ENCODE data around the gene PALLD.

The PALLD gene

DNA sequence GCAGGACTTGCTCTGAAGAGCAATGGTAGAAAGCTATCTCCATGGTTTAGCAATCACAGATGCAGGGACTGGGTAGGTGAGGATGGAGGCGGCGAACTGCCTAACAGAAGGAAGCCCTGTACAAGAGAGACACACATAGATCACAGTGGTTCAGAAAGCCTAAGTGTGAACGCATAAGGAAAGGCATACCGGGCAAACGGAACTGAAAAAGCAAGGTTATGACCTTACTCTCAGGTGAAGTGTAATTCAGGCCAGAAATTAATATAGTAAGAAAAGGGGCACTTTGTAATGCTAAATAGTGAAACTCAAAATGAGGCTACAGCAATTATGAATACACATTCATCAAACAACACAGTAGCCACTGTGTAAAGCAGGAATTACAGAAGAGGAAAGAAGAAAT lies 126.6 kb downstream of the PALLD start:
- no peak for DNase-seq

DNA sequence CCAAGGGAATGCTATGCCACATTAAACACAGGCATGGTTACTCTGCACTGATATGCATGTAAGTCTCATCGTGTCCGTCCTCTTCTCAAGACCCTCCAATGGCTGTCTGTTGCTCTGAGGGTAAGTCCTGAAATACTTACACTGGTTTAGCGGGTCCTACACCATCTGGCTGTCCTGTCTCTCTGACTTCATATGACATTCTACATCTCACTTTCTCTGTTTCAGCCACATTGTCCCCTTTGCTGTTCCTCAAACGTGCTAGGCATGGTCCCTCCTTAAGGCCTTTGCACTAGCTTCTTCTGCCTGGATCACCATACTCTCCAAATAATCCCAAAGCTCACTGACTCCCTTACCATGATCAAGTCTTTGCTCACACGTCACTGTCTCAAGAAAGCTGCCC lies 131.4 kb downstream of the PALLD start:
- no peak for DNase-seq

DNA sequence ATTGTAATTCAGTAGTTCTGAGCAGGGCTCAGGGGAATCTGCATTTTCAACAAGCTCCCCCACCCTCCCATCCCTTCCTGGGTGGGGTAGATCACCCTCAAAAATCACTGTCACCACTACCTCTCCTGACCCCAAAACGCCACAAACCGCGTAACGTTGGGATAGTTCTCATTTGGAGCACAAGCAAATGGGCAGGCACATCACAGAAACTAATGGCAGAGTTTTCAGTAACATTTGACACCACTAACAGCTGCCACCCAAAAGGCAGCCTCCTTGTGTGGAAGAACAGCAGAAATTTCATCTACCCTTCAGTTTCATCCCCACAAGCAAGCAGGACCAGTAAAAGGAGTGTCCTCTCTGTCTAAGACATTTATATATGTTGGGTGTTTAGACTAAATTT lies 132.7 kb downstream of the PALLD start:
- DNase-seq, result no peak

DNA sequence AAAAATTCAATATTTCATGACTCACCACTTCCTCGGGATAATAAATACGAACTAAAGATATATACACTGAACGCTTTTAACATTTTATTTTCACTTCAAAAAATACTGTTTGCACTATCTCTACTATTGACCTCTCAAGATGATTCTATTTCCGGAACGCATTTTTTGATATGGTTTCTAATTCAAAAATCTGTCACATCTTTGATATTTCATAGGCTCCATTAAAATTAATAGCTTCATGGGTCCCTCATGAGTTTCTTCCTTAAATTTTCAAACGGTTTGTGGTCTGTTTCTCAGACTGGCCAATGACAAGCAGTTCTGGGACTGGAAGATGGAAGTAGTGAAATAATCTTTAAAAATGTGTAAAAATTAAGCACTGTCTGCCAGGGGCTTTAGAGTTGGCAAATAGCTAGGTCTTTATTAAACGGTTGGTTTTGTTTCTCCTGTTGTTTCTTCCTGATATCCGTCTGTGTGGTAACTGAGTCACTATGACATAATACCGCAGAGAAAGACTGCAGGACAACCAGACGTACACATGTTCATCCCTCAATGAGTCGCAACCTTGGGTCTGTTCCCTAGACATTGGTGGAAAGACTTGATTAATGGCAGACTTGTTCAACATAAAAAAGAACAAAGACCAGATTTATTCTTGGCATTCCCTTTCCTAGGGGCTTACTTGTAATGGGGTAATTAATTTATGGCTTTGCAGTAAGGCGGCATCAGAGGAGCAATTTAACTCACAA lies 133.8 kb downstream of the PALLD start:
- DNase-seq, result no peak

DNA sequence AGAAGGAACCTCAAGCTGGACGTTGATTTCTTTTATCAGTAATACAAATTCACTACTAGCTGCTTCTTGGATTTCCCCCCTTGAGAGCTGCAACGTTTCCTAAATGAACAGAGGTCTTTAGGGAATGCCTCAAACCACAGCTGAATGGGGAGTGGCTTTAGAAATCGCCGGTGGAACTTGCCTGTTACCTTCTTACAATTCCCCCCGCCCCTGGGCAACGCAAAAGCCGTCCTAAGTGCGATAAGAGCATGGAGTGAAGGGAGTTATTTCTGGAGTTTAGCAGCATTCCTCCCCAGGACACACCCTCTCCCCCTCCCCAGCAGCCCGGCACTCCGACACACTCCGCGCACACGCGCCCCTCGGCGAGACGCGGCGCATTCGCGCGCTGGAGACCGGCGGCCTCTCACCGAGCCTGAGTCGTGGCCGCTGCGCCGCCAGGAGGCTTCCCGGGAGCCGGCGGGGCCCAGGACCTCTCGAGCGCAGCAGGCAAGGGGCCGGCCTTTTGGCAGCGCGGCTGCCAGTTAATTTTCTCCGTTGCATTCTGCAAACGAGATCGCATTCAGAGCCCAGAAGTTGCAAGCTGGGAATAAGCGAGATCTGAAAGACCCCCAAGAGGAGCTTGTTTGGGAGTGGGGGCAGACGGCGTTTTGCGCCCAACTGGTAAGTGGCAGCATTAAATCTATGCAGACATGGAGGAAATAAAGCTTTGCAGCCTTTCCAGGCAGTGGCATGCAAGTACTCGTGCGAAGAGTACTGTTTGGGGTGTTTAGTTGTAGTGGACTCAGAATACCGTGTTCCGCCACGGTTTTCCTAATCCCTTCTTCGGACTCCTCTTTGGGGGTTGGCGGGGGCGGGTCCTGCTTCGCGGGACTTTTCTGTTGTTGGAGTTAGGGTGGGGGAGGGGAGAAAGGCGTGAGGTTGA lies 134.7 kb downstream of the PALLD start:
- DNase-seq, result no peak

DNA sequence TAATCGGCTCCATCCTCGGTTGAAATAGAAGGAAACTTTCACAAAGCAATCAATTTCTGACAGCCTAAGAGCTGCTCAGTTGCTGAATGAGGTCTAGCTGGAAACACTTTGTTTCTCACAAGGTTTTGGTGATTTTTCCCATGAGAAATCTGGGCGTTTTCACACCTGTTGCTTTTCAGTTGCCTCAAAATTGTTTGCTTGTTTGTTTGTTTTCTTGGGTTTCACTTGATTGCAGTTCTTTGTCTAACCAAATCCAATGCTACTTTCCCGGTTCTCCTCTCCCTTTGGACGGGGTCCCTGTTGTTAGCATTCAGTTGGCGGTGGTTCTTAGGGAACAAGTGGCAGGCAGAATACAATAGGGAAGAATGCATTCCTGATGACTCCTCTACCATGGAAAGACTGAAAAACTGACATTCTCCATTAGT lies 135.5 kb downstream of the PALLD start:
- no peak for DNase-seq

DNA sequence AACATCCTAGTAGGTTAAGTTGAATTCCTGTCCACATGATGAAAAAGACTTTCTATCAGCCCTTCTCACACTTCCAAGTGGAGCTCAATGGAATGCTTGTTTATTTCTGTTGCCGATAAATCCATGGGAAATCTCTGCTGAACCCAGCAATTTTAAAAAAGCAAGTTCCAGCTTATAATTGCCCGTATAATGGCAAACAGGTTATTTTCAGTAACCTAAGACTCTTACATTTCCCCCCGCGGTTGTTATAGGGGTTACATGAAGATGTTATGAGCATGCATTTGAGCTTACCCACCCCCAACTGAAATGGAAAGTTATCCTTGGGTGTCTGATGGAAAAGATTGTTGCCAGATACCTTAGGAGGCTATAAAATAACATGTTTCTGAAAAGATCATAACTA lies 136.2 kb downstream of the PALLD start:
- DNase-seq, result no peak

DNA sequence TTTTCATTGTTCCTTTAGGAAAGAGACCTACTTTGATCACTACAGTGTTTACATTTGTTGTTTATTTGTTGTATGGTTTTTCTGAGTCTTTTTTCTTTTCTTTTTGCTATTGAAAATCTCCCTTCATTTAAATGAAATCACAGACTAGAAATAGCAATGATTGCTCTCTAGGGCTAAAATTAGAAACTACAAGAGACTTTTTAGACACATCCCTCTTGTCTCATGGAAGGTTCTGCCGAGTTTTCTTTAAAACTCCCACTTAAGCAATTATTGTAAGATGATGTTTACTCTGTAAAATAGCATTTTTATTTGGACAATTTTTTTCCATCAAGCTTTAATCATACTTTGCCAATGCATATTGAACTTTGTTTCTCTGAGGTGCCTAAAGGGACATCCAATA lies 136.6 kb downstream of the PALLD start:
- DNase-seq, result no peak

DNA sequence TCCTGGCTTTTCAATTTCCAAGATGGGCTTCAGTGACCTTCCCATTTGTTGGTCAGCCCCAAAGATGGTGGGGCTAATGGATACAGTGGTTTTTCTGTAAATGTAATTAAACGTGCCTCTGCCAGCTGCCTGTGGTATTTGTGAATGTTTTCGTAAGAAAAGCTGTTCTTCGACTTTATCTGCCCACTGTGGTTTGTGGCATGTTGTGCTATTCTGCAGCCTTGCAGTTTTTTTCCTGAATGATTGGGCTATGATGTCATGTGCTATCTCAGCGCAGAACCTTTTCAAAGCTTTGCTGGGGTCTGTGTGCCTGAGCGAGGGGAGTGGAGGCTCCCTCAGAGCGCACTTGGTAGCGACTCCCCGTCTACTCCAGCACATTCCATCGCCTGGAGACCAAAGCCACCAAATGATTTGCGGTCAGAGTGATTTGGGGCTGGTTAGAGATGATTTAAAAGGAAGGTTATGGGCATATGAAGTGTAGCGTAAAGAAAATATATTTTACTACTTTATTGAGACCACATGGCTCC lies 137.5 kb downstream of the PALLD start:
- DNase-seq, result no peak

DNA sequence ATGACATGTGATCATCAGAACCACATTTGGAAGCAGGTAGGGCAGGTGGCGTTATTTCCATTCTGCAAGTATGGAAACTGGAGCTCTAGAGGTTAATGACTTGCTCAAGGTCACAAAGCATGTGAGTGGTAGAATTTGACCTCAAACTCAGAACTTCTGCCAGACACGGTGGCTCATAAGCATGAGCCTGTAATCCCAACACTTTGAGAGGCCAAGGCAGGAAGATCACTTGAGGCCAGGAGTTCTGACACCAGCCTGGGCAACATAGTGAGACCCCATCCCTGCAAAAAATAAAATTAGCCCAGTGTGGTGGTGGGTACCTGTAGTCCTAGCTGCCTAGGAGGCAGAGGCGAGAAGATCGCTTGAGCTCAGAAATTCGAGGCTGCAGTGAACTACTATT lies 139.2 kb downstream of the PALLD start:
- no peak for DNase-seq

DNA sequence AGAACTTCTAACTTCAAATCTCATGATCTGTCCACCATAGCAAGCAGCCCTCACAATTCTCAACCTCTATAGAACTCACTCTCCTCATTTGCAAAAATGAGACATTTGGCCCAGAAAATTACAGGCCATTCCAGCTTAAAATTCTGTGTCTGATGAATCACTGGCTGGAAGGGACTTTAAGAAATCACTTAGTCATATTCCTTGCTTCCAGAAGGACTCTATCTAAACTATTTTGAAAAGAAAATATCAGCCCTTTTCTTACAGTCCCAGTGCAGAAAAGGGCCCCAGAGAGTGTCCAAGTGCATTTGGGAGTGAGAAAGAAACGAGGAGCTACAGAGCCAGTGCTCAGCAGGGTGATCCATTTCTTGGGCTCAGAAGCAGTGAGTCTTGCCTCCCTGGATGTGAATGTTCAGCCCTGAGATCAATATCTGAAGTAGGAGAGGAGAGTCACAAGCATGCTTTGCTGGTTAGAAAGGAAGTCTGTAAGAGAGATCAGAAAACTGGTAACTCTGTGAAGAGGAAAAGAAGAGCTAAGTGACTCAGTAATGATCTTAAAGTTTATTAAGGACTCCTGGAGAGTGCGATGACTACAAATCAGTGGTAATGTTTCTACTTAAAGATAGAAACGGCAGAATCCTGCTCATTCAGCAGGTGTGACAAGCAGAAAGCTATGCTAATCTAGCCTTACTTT lies 139.8 kb downstream of the PALLD start:
- DNase-seq, result no peak

DNA sequence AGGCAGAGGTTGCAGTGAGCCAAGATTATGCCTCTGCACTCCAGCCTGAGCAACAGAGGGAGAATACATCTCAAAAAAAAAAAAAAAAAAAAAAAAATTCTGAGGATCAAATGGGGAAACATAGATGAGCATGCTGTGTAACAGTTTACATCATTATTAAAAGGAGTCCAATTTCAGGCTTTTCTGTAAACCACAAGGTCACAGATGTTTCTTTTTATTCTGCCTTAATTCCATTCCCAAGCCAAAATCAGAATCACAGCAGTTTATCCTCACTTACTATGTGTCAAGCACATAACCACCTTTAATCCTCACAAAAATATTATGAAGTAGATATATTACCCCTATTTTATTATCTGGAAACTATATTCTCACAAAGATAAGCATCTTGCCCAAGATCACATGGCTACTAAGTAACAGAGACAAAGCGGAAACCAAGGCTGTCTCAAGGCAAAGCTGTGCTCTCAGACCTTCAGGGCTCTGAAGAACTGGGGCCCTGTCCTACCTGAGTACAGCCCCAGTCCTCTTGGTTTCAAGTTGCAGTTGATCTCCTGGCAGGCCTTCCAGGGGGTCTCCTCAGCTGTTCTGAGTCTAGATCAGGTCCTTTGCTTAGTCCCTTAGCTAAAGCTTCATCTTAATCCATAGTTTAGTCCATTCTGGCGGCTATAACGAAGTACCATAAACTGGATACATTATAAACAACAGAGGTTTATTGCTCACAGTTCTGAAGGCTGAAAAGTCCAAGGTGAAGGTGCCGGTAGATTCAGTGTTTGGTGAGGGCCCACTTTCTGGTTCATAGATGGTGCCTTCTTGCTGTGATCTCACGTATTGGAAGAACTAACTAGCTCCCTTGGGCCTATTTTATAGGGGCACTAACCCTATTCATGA lies 141.3 kb downstream of the PALLD start:
- no peak for DNase-seq

DNA sequence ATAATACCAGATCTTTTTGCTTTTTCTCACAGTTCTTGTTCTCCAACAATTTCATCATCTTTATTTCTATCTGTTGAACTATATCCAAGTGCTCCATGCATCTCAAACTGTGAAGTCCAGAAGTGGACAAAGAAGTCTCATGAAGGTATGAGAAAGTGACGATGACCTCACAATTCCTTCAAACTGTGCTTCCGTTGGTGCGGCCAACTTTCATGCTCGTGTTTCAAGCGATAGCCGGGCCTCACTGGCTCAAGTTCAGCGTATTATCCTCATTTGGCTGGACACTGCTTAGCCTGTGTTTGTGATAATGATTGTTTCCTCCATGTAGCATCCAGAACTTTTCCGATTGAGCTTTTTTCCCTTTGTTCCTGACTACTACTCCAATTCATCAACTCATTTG lies 143.1 kb downstream of the PALLD start:
- DNase-seq, result no peak

DNA sequence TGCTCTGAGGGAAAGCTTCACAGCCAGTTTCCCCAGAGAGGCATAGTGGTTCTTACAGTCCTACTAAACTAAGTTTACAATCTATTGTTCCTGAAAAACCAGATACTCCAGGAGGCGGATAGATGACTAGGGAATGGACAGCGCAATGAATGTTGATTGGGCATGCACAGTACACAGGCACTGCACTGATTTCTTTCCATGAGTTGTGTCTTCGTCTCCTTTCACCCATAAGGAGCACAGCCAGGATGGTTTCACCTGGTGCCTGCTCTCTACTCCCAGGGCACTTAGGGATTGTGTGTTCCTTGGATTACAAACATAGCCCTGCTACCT lies 144.9 kb downstream of the PALLD start:
- no peak for DNase-seq

DNA sequence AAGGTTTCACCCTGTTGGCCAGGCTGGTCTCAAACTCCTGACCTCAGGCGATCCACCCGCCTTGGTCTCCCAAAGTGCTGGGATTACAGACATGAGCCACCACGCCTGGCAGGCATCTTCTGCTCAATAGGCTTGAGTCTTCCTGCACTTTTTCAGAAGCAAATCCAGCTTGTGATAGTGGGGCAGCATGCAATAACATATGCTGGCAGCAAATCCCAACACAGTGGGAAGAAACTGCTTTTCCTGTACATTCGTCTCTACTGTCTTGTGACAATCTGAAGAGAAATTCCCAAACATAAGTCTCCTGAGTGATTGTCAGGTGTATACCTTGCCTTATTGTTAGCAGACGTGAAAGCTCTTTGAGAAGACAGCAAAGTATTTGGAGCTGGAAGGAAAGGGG lies 145.7 kb downstream of the PALLD start:
- DNase-seq, result no peak

DNA sequence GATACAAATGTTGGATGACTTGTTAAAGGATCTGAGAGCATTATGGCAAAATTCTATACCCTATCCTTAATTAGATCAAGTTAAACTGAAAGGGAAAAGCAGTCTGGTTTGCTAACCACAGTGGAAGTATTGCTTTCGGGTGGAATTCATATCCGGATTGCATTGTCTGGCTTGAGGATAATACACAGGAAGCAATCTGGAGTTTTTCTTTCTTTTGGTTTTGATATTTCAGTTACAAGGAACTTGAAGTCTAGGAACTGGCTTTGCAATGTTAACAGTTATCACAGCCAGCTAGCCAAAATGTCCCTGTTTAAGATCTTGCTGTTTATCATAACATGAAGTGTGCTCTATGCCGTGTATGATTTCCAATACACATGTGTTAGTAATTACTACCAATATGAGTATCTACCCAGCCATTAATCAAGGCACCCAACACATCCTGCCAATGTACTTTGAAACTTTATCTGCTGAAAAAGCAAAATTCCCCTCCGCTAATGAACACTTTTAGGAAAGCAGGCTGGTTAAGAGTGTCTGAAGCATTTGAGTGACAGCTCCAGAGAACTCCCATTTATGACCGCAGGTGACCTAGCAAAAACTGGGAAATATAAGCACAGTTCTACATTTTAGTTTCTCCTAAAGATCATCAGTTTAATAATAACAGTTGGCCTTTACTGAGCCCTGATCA lies 146.4 kb downstream of the PALLD start:
- DNase-seq, result no peak

DNA sequence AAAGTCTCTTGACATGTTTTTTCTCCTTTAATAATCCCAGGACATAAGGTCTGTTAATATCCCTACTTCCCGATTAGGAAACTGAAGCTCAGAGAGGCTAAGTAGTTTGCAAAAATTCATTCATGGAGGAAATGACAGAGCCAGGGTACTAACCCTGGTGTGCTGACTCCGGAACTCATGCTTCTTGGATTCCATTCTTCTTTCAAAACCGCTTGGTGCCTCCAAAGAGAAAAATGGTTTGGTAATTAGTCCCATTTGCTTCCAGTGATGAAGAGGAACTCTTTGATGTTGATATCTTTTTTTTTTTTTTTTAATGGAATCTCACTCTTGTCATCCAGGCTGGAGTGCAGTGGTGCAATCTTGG lies 146.9 kb downstream of the PALLD start:
- no peak for DNase-seq

DNA sequence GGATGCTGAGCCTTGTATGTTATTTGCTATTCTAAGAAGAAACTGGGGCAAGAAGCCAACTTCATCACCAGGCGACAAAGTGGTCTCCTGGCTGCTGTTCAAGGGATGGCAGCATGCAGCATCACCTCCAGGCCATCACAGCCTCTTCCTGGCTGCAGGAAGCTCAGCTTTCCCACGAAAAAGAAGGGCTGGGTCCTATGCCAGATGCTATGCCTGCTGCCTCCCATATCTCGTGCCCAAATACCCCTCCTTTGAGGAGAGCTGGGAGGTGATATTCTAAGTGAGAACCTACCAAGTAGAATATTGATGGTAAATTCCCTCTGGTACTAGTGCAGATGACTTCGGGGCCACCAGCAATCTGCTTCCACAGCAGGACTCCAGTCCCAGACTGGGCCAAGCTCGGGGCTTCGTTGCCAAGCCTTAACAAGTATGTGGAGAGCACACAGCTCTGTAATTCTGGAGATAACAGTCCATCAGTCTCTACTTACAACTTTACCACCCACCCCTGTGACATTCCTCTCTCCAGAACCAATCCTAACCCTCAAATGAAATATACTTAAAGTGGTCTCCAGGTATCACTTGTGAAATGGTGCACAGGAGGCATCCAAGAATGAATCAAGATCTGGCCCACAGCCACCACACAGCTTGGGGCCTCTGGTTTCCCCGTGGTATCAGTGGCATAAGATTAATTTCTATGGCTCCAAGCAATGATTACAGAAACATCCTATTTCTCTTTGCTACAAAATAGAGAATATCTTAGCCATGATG lies 149.3 kb downstream of the PALLD start:
- no peak for DNase-seq

DNA sequence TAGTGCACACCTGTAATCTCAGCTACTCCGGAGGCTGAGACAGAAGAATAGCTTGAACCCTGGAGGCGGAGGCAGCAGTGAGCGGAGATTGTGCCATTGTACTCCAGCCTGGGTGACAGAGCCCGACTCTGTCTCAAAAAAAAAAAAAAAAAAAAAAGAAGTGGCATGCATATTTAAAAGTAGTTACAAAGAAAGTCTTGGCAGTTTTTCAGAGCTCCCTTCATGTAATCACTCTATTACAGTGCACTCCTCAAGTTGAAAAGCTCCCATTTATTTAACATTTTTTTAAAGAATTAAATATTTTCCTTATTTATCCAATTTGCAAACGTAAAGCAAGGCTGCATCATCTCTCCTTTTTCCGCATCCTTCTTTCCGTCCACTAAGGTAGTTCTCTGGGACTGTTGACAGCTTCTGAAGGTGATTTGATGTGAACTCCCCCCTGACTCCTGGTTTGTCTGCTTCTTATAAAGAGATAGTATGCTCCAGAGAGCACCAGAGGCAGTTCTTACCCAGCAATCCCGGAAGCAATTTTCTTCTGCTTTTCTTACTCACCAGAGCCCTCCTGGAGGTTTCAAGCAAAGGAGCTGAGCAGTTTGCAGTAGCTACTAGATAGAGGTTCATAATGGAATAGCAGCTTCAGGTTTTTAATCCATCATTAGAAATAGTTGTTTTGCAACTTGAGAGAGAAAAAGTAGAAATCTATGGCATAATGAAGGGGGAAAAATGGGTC lies 151.0 kb downstream of the PALLD start:
- no peak for DNase-seq

DNA sequence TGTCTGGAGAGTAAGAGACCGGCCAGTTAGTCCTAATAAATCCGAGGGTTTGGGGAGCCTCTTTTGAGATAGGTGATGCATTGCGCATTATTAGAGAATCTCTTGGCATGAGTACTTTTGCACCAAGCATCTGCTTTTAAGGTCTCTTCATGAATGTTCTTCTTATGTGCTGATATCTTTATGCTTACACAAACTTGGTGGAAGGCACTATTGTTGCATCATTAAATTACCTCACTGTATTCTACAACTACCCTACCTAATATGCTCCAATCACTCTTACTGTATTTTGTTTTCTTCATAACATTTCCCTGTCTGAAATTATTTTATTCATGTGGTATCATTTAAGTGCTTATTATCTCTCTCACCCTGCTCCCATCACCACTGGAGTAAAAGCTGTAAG lies 151.6 kb downstream of the PALLD start:
- DNase-seq, result no peak

DNA sequence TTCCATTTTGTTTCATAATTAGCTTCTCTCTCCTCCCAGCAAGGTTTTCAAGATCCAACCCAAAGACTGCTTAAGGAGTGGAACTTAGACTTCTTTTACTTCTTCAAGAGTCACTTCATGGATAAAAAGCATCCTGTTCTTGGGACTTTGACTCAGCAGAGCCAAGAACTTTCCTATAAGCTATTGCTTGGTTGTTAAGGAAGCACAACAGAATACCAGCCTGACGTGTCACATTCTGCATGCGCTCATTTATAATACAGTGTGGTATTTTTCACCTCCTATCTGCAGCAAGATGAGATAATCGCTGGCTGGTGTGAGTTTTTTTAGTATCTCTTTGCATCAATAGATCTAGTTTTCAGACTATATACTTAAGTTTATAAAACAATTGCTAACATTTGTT lies 152.1 kb downstream of the PALLD start:
- DNase-seq, result no peak

Data from NCI-H1417 treated with DMSO at 0.1 percent for 48 hours (cell line).